ENCODE data around the gene KRT6C. TPM values are rescaled to one million over a fixed set of nuclear protein-coding genes. Genes with fewer than 3 reads are reported as not detected.

The KRT6C gene
- total RNA-seq, 1 donor: not detected

- DNase-seq (ENCODE audit: low read depth): no peak
- no peak overlapping the region for H3K4me3 ChIP-seq (ENCODE audit: low read depth, low read length)
- TF ChIP-seq CTCF (IDR thresholded peaks at IDR 0.05; ENCODE audit: insufficient read depth, low read depth, low read length): no peak
Observed at GRCh38 chr12:52498946-52499345, 25.3 kb upstream of the KRT6C start.

- no peak for DNase-seq (ENCODE audit: low read depth)
- TF ChIP-seq CTCF (IDR thresholded peaks at IDR 0.05; ENCODE audit: insufficient read depth, low read depth, low read length): no peak
- H3K4me3 ChIP-seq (ENCODE audit: low read depth, low read length): no peak overlapping the region
Observed at GRCh38 chr12:52497975-52498374, 24.4 kb upstream of the KRT6C start.

- H3K4me3 ChIP-seq (ENCODE audit: low read depth, low read length): no peak overlapping the region
- peak; percentile 51 for DNase-seq (ENCODE audit: low read depth)
Observed at GRCh38 chr12:52496590-52497071, 23.0 kb upstream of the KRT6C start.

GRCh38 chr12:52496054-52496453, 22.4 kb upstream of the KRT6C start:
- DNase-seq (ENCODE audit: low read depth): no peak
- TF ChIP-seq CTCF (IDR thresholded peaks at IDR 0.05; ENCODE audit: insufficient read depth, low read depth, low read length): no peak
- no peak overlapping the region for H3K4me3 ChIP-seq (ENCODE audit: low read depth, low read length)

More at GRCh38 chr12:52496590-52497071, 23.0 kb upstream of the KRT6C start:
- no peak for TF ChIP-seq CTCF (IDR thresholded peaks at IDR 0.05; ENCODE audit: insufficient read depth, low read depth, low read length)

- no peak for TF ChIP-seq CTCF (IDR thresholded peaks at IDR 0.05; ENCODE audit: insufficient read depth, low read depth, low read length)
- peak; percentile 6 for DNase-seq (ENCODE audit: low read depth)
- H3K4me3 ChIP-seq (ENCODE audit: low read depth, low read length): no peak overlapping the region
Observed at GRCh38 chr12:52495389-52495788, 21.8 kb upstream of the KRT6C start.

GRCh38 chr12:52494518-52494917, 20.9 kb upstream of the KRT6C start:
- no peak overlapping the region for H3K4me3 ChIP-seq (ENCODE audit: low read depth, low read length)
- no peak for TF ChIP-seq CTCF (IDR thresholded peaks at IDR 0.05; ENCODE audit: insufficient read depth, low read depth, low read length)
- peak; percentile 67 for DNase-seq (ENCODE audit: low read depth)

GRCh38 chr12:52494100-52494499, 20.5 kb upstream of the KRT6C start:
- DNase-seq (ENCODE audit: low read depth): no peak
- no peak for TF ChIP-seq CTCF (IDR thresholded peaks at IDR 0.05; ENCODE audit: insufficient read depth, low read depth, low read length)
- no peak overlapping the region for H3K4me3 ChIP-seq (ENCODE audit: low read depth, low read length)
